ENCODE measurements around the gene TRPM2.

Gene TRPM2

DNA sequence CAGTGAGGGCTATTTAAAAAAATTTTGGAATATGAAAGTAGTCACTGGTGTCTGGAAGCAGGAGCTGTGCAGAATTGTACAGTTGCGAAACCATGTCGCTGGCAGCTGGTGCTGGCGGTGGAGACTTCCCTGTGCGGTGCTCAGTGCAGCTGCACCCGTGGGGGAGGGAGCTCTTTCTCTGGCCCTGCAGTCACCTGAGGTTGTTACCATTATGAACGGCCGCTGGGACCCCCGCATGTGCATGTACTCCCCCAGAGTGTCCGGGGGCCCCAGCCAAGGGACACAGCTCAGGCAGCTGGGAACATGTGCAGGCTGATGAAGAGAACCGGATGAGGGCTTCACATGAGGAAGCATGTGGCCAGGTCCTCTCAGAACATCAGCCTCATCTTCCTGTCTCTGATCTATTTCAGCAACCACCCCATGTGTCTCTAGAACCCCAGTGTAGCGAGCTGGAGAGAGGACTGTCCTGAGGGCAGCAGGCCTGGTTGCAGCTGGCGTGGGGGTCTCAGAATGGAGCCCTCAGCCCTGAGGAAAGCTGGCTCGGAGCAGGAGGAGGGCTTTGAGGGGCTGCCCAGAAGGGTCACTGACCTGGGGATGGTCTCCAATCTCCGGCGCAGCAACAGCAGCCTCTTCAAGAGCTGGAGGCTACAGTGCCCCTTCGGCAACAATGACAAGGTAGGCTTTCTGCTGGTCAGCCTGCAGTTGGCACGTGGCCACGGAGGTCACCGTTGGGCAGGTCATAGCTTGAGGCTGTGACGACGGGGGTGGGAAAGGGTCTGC, at the start of gene TRPM2:
Gene TRPM2, plus strand, starts transcription at position 431 of the 780 bp plus-strand sequence. Its CDS starts 80 bp downstream, at position 511.
- DNase-seq (ENCODE audit: low read depth in 2 of 2), result no peak

GRCh38 chr21:44304011-44304616, 49.3 kb upstream of the TRPM2 start:
- DNase-seq (ENCODE audit: low read depth in 2 of 2), result no peak

DNA sequence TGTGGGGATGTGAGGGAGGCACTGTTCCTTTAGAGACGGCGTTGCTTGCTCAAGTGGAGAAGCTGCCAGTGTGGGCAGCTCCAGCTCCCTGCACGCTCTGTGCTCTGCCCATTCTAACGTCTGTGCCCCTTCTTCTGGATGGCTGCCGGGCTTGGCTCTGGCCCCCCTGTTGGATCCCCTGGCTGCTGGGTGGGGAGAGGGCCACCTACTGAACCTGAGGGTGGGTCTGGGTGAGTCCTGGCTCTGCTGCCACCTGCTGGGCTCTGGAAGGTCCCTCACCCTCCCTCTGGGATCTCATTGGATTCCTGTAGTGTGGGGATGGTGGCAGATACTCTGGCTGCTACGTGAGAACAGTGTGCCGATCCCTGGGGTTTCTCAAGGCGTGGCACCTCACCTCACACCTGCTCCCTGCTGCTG, 48.5 kb upstream of the TRPM2 start:
- DNase-seq (ENCODE audit: low read depth in 2 of 2), result no peak

- DNase-seq (ENCODE audit: low read depth in 2 of 2), result no peak
These were observed 47.7 kb upstream of the TRPM2 start for GRCh38 chr21:44305691-44306090.

- DNase-seq (ENCODE audit: low read depth in 2 of 2), result no peak
These were observed 46.3 kb upstream of the TRPM2 start for GRCh38 chr21:44306936-44307704.

DNA sequence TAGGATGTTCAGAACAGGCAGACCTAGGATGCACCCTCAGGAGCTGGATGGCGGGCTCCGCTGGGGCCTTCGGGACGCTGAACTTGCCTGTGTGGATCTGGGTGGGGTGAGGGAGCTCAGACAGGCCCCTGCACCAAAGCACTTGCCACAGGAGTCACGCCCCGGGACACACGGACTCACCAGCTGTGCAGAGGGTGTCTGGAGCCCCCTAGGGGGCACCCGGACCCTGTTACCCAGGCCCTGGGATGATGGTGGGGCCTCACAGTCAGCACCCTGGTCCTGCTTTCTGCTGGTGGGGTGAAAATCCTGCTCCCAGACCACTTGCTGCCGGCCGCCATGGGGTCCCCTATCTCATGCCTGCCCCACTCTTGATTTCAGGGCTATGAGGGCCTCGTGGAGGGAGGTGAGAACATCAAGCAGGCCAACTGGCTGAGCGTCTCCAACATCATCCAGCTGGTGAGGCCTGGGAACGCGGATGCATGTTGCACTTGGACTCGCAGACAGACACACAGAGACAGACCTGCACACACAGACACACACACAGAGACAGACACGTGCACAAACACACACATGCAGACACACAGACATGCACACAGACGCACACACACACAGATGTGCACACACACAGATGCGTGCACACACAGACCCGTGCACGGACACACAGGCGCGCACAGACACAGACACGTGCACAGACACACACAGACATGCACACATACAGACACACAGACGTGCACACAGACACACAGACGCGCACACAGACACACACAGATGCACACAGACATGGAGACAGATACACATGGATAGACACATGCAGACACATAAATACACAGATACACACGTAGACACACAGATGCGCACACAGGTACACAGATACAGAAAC, 42.6 kb upstream of the TRPM2 start:
- DNase-seq (ENCODE audit: low read depth in 2 of 2), result no peak

- DNase-seq (ENCODE audit: low read depth in 2 of 2), result no peak
These were observed 41.3 kb upstream of the TRPM2 start for GRCh38 chr21:44312089-44312488.

DNA sequence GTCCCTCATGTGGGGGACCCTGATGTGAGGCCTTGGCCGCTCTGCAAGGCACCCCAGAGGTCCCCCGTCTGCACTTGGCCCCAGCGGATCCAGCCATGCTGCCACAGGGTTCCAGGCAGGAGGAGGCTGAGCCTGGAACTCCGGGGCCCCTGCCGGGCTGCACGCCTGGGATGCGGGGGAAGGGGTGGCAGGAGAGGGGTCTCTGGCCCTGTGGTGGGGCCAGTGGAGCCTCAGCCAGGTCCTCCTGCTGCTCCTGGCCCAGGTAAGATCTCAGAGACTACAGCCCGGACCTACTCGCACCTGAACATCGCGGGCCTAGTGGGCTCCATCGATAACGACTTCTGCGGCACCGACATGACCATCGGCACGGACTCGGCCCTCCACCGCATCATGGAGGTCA, 40.7 kb upstream of the TRPM2 start:
- no peak for DNase-seq (ENCODE audit: low read depth in 2 of 2)

DNA sequence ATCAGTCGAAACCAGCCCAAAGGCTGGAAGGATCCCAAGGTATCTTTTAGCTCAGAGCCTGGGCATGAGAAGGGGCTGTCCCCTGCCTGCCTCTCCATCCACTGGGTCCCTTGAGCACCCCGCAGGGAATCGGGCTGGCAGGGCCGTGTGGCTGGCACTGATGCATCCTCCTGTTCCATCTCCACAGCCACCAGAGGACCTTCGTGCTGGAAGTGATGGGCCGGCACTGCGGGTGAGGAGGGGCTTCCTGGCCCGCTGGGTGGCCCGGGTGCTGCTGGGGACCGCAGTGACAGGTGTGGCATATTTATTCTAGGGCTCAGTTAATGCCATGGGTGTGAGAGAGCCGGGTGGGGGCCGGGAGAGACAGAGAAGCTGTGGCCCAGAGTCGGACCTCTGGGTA, 40.0 kb upstream of the TRPM2 start:
- DNase-seq (ENCODE audit: low read depth in 2 of 2), result no peak

DNA sequence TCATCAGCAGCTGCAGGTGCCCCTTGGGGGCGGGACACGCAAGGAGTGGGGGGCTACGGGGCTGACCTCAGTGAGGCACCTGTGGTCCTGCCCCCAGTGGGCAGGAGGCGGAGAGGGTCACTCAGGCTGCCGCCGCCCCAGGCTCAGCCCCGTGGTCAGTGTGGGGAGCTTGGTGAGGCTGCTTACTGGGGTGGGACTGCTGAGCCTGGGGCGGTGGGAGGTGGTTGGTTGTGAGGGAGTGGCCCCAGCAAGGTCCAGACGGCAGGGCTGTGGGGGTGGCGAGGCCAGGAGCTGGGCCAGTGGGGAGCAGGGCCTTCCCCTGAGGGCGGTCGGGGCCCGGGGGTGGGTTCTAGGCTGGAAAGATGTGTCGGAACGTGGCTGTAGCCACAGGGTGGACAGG, 39.3 kb upstream of the TRPM2 start:
- DNase-seq (ENCODE audit: low read depth in 2 of 2), result no peak

GRCh38 chr21:44314561-44314960, 38.9 kb upstream of the TRPM2 start:
- DNase-seq (ENCODE audit: low read depth in 2 of 2), result no peak

- no peak for DNase-seq (ENCODE audit: low read depth in 2 of 2)
These were observed 37.7 kb upstream of the TRPM2 start for GRCh38 chr21:44315691-44316203.

GRCh38 chr21:44316277-44316900, 37.0 kb upstream of the TRPM2 start:
- no peak for DNase-seq (ENCODE audit: low read depth in 2 of 2)

DNA sequence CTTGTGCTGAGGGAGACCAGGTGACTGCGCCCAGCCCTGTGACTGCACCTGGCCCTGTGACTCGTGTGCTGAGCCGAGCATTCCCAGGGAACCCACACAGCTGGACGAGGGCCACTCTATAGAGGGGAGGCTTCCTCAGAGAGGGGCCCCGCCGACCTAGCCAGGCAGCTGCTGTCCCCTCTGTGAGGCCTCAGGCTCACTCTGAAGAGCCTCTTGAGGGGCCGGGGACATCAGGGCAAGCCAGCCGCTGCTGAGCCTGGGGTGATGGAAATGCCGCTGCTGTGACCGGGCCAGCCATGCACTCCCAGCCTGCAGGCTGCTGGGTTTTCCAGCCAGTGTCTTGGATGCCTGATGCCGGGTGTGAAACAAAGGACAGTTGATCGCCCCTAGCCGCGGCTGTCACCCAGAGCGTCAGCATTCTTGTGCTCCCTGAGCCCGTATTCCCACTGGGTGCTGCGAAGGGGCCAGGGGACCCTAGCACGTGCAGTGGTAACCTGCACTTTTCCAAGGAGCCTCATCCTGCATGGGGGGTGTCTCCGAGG, 36.1 kb upstream of the TRPM2 start:
- no peak for DNase-seq (ENCODE audit: low read depth in 2 of 2)

GRCh38 chr21:44317871-44318270, 35.5 kb upstream of the TRPM2 start:
- DNase-seq (ENCODE audit: low read depth in 2 of 2), result no peak

GRCh38 chr21:44318489-44319285, 34.7 kb upstream of the TRPM2 start:
- no peak for DNase-seq (ENCODE audit: low read depth in 2 of 2)

GRCh38 chr21:44319407-44320065, 33.9 kb upstream of the TRPM2 start:
- DNase-seq (ENCODE audit: low read depth in 2 of 2), result no peak

GRCh38 chr21:44320847-44321246, 32.6 kb upstream of the TRPM2 start:
- no peak for DNase-seq (ENCODE audit: low read depth in 2 of 2)

DNA sequence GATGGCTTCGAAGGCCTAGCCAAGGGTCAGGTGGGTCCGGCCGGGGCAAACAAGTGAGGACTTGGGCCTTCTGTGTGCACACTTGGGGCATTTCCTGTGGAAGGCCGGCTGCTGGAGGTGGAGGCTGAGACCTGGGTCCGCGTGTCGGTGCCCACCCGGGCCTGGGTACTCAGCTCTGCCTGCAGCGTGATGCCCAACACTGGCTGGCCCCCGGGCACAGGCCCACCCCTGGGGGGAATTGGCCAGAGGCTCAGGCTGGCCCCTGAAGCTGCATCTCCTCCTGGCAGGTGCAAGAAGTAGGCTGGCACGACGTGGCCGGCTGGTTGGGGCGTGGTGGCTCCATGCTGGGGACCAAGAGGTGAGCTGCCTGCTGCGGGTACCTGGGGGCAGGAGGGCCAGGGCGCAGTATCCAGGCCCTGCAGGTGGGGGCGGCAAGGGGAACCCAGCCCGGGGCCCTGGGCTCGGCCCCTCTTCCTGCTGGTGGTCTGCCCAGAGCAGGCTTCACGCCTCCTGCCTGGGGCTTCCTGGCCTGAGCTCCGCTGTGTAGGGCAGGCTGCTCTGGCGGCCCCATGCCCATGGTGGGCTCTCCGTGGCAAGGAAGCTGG, 31.5 kb upstream of the TRPM2 start:
- no peak for DNase-seq (ENCODE audit: low read depth in 2 of 2)

Data from fibroblast of skin of left quadriceps (primary cell).